Neural progenitor cell (in vitro differentiated cells): ENCODE data around the gene INPP5F.

ENCODE experiments used
- CTCF ChIP-seq: fragments of 200-600 bp; sonication (generic); IDR thresholded peaks from 2 replicates; pipeline ENCODE4 v1.5.1; 2017; ENCODE audit warnings: antibody characterized with exemption, mild to moderate bottlenecking
- EZH2 ChIP-seq: fragments of 200-600 bp; sonication (generic); IDR thresholded peaks from 2 replicates; pipeline ENCODE4 v1.6.1; 2017; ENCODE audit warnings: antibody characterized with exemption, mild to moderate bottlenecking, moderate library complexity
- EZH2phosphoT487 ChIP-seq: fragments of 200-600 bp; sonication (generic); IDR thresholded peaks from 2 replicates; pipeline ENCODE4 v1.6.1; 2017; ENCODE audit warnings: antibody characterized with exemption

DNA sequence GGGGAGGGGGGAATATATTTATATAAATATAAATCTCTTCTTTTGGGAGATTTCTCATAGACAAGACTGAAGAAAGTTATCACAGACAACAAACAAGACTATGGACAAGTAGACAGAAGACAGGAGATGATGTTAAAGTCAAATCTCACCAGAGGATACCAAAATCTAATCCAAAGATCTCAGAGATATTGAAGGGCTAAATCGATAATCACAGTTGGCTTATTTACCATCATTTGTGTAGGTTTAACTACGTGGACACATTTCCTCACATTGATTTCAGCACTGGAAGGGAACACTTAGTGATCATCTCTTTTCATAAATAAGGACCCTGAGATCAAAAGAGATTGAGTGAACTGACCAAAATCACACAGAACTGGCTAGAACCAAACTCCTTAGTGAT is 2.7 kb upstream of the INPP5F start:
- TF ChIP-seq EZH2 (no peak), CTCF (no peak), EZH2phosphoT487 (no peak)
